ENCODE data around the gene STAT3.

- TF ChIP-seq EZH2 (IDR thresholded peaks at IDR 0.05; ENCODE audit: borderline replicate concordance, low read depth, low read length, poor library complexity, severe bottlenecking) (no peak), CTCF (conservative IDR thresholded peaks at IDR 0.05; ENCODE audit: low read depth, low read length) (no peak)
Observed at GRCh38 chr17:42407289-42407836, 19.1 kb upstream of the STAT3 start.

Data from A673 (cell line).